SK-N-MC (cell line): Measurements from ENCODE around the gene AQP5.

Experiments used
- EZH2 ChIP-seq: fragments of 200-600 bp; sonication (generic); IDR thresholded peaks from one replicate; pipeline ENCODE4 v1.6.1; 2017; ENCODE audit warnings: antibody characterized with exemption
- POLR2AphosphoS5 ChIP-seq: IDR thresholded peaks from 2 replicates; pipeline ENCODE4 v1.6.1; 2012; ENCODE audit warnings: mild to moderate bottlenecking, low read depth, low read length, borderline replicate concordance

GRCh38 chr12:49946497-49946896 lies 15.2 kb upstream of the AQP5 start:
- TF ChIP-seq EZH2 (no peak), POLR2AphosphoS5 (no peak)
